Cortex of kidney (tissue), 1 donor: Measurements from ENCODE around the gene AMY1A.
"Not testable (repeated sequence)": the region's sequence is repeated elsewhere in the genome, so short reads cannot be mapped to it uniquely, and the experiment has no call there.

Source experiments
- DNase-seq: peaks from one replicate; lab custom pipeline; 2025; lab: John Stamatoyannopoulos, UW

The AMY1A gene

DNA sequence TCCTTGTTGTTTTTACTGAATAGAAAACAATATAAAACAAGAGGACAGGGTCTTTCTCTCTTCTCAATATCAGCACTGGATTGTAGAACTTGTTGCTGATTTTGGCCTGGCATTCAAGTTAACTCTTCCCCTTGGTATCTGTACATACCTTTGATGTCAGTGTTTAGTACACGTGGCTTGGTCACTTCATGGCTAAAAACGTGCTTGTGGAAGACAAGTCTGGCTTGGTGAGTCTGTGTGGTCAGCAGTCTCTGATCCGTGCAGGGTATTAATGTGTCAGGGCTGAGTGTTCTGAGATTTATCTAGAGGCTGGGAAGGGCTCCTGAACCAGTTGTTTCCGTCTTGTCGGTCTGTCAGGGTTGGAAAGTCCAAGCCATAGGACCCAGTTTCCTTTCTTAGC is at the start of gene AMY1A:
Gene AMY1A (plus strand): TSS at position 301 of the 400 bp plus-strand sequence. CDS start 571 bp downstream, outside the sequence.
- not testable (repeated sequence) for DNase-seq

DNA sequence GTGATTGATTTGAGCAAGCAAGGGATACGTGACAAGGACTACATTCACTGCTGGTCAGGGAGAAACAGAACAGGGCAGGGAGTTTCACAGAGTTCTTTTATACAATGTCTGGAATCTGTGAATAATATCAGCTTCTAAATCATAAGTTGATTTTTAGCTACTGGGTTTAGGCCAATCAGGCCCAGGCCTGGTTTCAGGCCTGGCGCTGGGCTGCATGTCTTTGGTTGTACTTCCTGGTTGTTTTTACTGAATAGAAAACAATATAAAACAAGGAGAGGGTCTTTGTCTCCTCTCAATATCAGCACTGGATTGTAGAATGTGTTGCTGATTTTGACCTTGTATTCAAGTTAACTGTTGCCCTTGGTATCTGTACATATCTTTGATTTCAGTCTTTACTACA is 39.2 kb upstream of the AMY1A start:
- DNase-seq, result no peak

GRCh38 chr1:103616994-103617477 is 38.5 kb upstream of the AMY1A start, which contains the start of gene AMY2A:
Gene AMY2A (plus strand): TSS chr1:103617427. CDS start chr1:103617441, 14 bp downstream.
- DNase-seq, result not testable (repeated sequence)

DNA sequence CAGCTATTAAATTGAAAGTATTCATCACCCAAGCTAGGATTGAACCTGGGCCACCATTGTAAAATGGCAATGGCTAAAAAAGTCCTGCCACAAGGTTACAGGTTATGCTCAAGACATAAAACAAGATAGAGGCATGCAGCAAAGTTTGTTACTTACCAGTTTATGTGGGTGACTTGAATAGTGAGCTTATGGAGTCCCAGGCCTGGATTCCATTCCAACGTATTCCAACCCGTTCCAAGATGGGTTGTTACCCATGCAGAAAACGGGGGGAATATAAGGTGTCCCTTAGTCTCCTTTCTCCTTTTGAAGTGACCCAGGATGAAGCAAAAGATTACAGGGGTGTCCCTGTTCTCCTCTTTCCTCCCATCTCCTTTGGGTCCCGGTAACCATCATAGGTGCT is 28.1 kb upstream of the AMY1A start:
- not testable (repeated sequence) for DNase-seq

DNA sequence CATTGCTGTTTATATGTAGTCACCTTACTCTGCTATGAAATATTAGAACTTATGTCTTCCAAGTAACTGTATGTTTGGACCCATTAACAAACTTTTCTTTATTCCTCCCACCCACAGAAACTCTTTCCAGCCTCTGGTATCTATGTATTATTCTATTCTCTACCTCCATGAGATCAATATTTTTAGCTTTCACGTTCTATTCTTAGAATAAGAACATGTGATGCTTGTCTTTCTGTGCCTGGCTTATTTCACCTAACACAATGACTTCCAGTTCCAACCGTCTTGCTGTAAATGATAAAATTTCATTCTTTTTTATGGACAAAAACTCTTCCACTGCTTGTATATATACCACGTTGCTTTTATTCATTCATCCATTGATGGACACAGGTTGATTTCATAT is 14.4 kb upstream of the AMY1A start:
- DNase-seq, result not testable (repeated sequence)

- DNase-seq, result not testable (repeated sequence)
Observed at GRCh38 chr1:103643908-103644307, 11.7 kb upstream of the AMY1A start.

- DNase-seq, result not testable (repeated sequence)
Observed at GRCh38 chr1:103650305-103650704, 5.3 kb upstream of the AMY1A start.

GRCh38 chr1:103650889-103651288 is 4.7 kb upstream of the AMY1A start:
- DNase-seq, result not testable (repeated sequence)

DNA sequence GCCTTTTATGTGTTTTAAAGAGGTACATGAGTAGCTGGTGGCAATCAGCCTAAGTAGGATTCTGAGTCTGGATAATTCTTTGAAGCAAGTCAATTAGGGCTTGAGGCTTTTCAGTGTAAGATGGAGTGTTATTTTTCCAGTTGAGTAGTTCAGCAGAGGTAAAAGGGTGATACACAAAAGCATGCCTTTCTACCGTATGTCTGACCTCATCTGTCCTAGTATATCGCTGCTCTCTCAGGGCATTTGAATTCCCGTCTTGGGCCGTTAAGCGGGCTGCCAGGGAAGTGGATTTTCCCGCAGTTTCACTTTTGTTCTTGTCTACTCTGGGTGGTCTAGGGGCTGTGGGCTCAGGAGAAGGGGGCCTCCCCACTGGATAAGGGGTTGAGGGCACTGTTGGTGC is 1.4 kb upstream of the AMY1A start:
- not testable (repeated sequence) for DNase-seq

DNA sequence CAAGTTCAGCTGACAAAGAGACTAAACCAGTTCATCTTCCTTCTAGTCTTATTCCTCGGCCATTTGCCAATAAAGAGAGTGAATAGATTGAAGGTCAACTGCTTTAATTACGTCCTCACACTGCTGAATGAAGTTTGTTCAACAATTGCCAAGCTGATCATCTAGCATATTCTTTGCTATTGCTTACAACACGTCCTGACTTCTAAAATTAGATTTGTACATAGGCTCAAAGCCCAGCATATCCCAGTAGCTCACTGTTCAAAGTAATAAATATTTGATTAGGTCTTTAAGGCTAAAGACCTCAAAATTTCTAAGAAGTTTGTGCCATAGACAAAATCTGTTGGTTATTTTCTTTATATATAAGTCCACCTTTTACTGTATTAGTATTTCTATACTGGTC is 20.8 kb downstream of the AMY1A start:
- DNase-seq, result not testable (repeated sequence)

- not testable (repeated sequence) for DNase-seq
Observed at GRCh38 chr1:103696110-103696509, 40.5 kb downstream of the AMY1A start, which contains the start of gene AMY1B. Gene AMY1B (minus strand): TSS chr1:103696210. CDS start chr1:103695639, 571 bp downstream.

DNA sequence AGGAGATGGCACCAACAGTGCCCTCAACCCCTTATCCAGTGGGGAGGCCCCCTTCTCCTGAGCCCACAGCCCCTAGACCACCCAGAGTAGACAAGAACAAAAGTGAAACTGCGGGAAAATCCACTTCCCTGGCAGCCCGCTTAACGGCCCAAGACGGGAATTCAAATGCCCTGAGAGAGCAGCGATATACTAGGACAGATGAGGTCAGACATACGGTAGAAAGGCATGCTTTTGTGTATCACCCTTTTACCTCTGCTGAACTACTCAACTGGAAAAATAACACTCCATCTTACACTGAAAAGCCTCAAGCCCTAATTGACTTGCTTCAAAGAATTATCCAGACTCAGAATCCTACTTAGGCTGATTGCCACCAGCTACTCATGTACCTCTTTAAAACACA is 41.9 kb downstream of the AMY1A start:
- not testable (repeated sequence) for DNase-seq

DNA sequence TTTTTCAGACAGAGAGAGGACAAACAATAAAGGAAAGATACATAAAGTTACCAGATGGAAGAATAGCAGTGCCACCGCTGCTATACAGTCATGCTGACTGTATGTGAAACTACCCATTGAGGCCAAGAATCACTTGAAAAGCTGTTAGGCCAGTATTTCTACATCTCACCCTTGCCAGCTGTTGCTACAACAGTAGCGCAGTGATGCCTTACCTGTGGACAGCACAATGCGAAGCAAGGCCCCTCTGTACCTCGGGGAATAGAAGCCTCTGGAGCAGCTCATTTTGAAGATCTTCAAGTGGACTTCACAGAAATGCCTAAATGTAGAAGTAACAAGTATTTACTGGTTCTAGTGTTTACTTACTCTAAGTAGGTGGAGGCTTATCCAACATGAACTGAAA is 45.1 kb downstream of the AMY1A start:
- DNase-seq, result not testable (repeated sequence)

DNA sequence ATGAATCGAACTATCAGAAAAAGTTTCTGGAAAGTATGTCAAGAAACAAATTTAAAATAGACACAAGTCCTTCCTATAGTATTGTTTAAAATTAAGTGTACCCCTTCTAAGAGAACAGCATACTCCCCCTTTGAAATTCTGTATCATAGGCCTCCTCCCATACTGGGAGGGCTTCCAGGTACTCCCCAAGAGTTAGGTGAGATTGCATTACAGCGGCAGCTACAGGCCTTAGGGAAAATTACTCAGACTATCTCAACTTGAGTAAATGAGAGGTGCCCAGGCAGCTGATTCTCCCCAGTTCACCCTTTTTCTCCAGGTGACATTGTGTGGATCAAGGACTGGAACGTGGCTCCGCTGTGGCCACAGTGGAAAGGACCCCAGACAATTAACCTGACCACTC is 45.7 kb downstream of the AMY1A start:
- DNase-seq, result not testable (repeated sequence)

DNA sequence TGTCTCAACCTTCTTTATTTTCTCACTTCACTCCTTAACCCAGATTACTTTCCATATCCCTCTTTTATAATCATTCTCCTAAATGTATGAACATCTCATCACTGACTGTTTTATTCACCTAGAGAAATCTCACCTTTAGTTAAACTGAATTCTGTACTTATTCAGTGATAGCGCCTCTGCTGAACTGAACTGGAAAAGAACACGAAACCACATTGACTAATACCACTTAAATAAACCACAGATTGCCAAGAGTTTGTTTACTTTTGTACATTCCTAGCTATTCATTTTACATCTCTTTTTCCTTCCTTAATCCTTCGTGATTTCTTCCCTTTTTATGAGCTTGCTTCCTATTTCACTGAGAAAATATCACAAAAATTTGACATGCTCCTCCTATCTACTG is 52.1 kb downstream of the AMY1A start:
- not testable (repeated sequence) for DNase-seq

DNA sequence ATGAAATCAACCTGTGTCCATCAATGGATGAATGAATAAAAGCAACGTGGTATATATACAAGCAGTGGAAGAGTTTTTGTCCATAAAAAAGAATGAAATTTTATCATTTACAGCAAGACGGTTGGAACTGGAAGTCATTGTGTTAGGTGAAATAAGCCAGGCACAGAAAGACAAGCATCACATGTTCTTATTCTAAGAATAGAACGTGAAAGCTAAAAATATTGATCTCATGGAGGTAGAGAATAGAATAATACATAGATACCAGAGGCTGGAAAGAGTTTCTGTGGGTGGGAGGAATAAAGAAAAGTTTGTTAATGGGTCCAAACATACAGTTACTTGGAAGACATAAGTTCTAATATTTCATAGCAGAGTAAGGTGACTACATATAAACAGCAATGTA is 54.8 kb downstream of the AMY1A start:
- DNase-seq, result not testable (repeated sequence)
